OCI-LY7 (cell line): ENCODE data around the gene AP1B1. TPM values are rescaled to one million over a fixed set of nuclear protein-coding genes. Genes with fewer than 3 reads are reported as not detected.
"Not testable (repeated sequence)": the region's sequence is repeated elsewhere in the genome, so short reads cannot be mapped to it uniquely, and the experiment has no call there.

Experiments
- BruUV-seq: library from RNA; stranded (reverse); fragments of 400-500 nt; replicated peaks from 2 replicates; lab custom pipeline; 2021; lab: Mats Ljungman, UMichigan
- CTCF ChIA-PET: fragments of 300-600 bp; sonication (Branson Sonifier 250); formaldehyde crosslinking; loops from one replicate; lab custom pipeline; 2022; ENCODE audit warnings: antibody characterized with exemption; ENCODE audit not compliant: unreplicated experiment; lab: Charles Lee
- POLR2A ChIA-PET: fragments of 300-600 bp; sonication (Branson Sonifier 250); formaldehyde crosslinking; loops from one replicate; lab custom pipeline; 2022; ENCODE audit warnings: antibody characterized with exemption; lab: Charles Lee
- DNase-seq: peaks from one replicate; pipeline ENCODE4 v3.0.0-alpha.2; 2015; ENCODE audit warnings: low spot score
- H2AFZ ChIP-seq: fragments of 200-600 bp; sonication (generic), shearing (Covaris generic); 2 replicates; pipeline ENCODE4 v1.6.1; 2014; ENCODE audit warnings: mild to moderate bottlenecking, antibody characterized with exemption, low read length, moderate library complexity
- H3K27ac ChIP-seq: fragments of 200-600 bp; sonication (generic); 2 replicates; pipeline ENCODE4 v1.5.1; 2014; ENCODE audit warnings: mixed run types, low read depth, mild to moderate bottlenecking, moderate library complexity, low read length, inconsistent platforms; ENCODE audit not compliant: poor library complexity, severe bottlenecking
- H3K36me3 ChIP-seq: fragments of 200-600 bp; sonication (generic); 2 replicates; pipeline ENCODE4 v1.6.1; 2014; ENCODE audit warnings: mild to moderate bottlenecking, antibody characterized with exemption, low read length, moderate library complexity, mixed read lengths; ENCODE audit not compliant: insufficient read depth
- H3K4me1 ChIP-seq: fragments of 200-600 bp; sonication (generic); 2 replicates; pipeline ENCODE4 v1.5.1; 2014; ENCODE audit warnings: mild to moderate bottlenecking, low read length; ENCODE audit not compliant: insufficient read depth, poor library complexity, severe bottlenecking
- H3K4me2 ChIP-seq: fragments of 200-600 bp; sonication (generic); 2 replicates; pipeline ENCODE4 v1.6.1; 2014; ENCODE audit warnings: mild to moderate bottlenecking, low read length
- H3K4me3 ChIP-seq: fragments of 200-600 bp; sonication (generic); 2 replicates; pipeline ENCODE4 v1.5.1; 2014; ENCODE audit warnings: mild to moderate bottlenecking, low read depth, low read length; ENCODE audit not compliant: poor library complexity, severe bottlenecking
- H3K79me2 ChIP-seq: fragments of 200-600 bp; sonication (generic); 2 replicates; pipeline ENCODE4 v1.6.1; 2016; ENCODE audit warnings: low read depth, mild to moderate bottlenecking, low read length, moderate library complexity, mixed read lengths; ENCODE audit not compliant: insufficient read depth
- H3K9me2 ChIP-seq: fragments of 200-600 bp; sonication (generic); 2 replicates; pipeline ENCODE4 v1.6.1; 2016; ENCODE audit warnings: mild to moderate bottlenecking, low read length, mixed read lengths; ENCODE audit not compliant: insufficient read depth
- H3K9me3 ChIP-seq: fragments of 200-600 bp; sonication (generic); 2 replicates; pipeline ENCODE4 v1.6.1; 2014; ENCODE audit warnings: mild to moderate bottlenecking, mixed run types, low read length, mixed read lengths
- H4K20me1 ChIP-seq: fragments of 200-600 bp; sonication (generic); 2 replicates; pipeline ENCODE4 v1.6.1; 2014; ENCODE audit warnings: mild to moderate bottlenecking, antibody characterized with exemption, low read length, moderate library complexity, mixed read lengths; ENCODE audit not compliant: insufficient read depth
- EZH2phosphoT487 ChIP-seq: fragments of 200-600 bp; sonication (generic); IDR thresholded peaks from 2 replicates; pipeline ENCODE4 v1.6.1; 2018; ENCODE audit warnings: low read depth, borderline replicate concordance, mild to moderate bottlenecking, mixed run types, antibody characterized with exemption, low read length, moderate library complexity, mixed read lengths
- intact Hi-C: fragments of 100-400 bp; cut with micrococcal nuclease; formaldehyde crosslinking; loops from one replicate; pipeline ENCODE4 v1.10.0; 2022; ENCODE audit not compliant: unreplicated experiment
- total RNA-seq, 2 experiments: library from RNA; depleted of rRNA in 1 of 2; stranded (reverse); fragments of >200 nt in 1 of 2; shearing (Covaris generic) in 1 of 2; gene quantifications; 2 replicates each; pipeline ENCODE4 v1.2.3, GENCODE V29; 2014 to 2022
- TF ChIP-seq, protein P1 (sequence below): fragments of 200-600 bp; sonication (generic); conservative IDR thresholded peaks from 2 replicates; pipeline ENCODE4 v1.5.1; 2014; ENCODE audit warnings: mild to moderate bottlenecking, antibody characterized with exemption, low read length, moderate library complexity, mixed read lengths

The AP1B1 gene
- total RNA-seq, 2 experiments from 2014 or later: 111 to 156 TPM

DNA sequence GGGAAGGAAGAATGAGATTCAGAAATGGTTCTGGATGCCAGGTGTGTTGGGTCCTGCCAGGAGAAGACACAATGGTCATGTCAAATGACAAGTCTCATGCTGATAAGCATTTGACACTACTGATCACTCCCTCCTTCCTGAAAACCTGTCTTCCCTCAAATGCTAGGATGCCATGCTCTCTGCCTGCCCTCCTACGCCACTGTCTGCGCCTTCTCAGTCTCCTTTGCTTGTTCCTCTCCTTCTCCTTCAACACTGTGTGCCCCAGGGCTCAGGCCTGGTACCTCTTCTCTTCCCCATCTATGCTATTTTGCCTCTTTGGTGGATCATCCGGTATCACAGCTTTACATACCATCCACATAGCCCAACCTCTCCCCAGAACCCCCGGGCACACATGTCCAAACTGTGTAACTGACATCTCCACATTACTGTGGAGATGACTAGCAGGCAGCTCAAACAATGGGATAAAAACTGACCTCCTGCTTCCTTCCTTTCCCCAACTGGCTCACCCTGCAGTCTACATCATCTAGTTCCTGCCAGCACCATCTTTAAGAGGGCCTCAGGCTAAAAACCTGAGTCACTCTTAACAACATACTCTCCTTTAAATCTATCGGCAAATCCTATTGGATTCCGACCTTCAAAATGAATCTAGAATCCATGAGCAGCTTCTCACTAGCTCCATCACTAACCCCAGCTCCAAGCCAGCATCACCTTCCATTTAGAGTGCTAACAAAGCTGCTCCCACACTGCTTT is 8.2 kb downstream of the AP1B1 start:
- Histone ChIP-seq H3K4me1 (peaks cover 63% of the 10 kb centered on the region), H3K27ac (no peak overlapping the region), H2AFZ (no peak overlapping the region), H4K20me1 (peaks cover 39% of the 10 kb centered on the region), H3K36me3 (peaks cover 95% of the 10 kb centered on the region), H3K9me2 (no peaks in the 10 kb centered on the region), H3K9me3 (no peaks in the 10 kb centered on the region), H3K79me2 (peaks cover 87% of the 10 kb centered on the region), H3K4me3 (no peak overlapping the region), H3K4me2 (no peak overlapping the region)
- intact Hi-C loops: loop anchor here (10.0 kb wide), 1 partner anchor 1045 kb away; the partner anchor contains the start of gene MTFP1
- no peak for TF ChIP-seq EZH2phosphoT487
- TF ChIP-seq, protein P1, sequence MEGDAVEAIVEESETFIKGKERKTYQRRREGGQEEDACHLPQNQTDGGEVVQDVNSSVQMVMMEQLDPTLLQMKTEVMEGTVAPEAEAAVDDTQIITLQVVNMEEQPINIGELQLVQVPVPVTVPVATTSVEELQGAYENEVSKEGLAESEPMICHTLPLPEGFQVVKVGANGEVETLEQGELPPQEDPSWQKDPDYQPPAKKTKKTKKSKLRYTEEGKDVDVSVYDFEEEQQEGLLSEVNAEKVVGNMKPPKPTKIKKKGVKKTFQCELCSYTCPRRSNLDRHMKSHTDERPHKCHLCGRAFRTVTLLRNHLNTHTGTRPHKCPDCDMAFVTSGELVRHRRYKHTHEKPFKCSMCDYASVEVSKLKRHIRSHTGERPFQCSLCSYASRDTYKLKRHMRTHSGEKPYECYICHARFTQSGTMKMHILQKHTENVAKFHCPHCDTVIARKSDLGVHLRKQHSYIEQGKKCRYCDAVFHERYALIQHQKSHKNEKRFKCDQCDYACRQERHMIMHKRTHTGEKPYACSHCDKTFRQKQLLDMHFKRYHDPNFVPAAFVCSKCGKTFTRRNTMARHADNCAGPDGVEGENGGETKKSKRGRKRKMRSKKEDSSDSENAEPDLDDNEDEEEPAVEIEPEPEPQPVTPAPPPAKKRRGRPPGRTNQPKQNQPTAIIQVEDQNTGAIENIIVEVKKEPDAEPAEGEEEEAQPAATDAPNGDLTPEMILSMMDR: no peak
- no TSS peak for BruUV-seq
- DNase-seq: no peak
- ChIA-PET POLR2A (interaction anchor here (0.7 kb wide), 1 partner anchor 9 kb away, joined by 3 read pairs; no protein-coding TSS in a partner anchor), CTCF (no interaction called here)

DNA sequence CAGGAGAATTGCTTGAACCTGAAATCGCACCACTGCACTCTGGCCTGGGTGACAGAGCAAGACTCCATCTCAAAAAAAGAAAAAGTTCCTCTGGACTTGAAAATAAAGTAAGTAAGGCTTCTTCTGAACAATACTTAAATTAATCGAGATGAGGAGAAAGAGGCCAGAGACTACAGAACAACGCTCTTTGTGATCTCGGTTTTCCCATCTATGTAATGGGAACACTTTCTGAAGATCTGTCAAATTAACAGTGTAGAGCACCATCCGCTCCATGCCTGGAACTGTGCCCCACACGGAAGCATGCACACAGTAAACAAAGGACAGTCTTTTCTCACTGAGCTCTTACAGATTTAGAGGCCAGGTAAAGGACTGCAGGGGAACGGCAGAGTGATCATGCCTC is 9.1 kb downstream of the AP1B1 start:
- no peak for TF ChIP-seq EZH2phosphoT487
- TF ChIP-seq, protein P1: no peak
- ChIA-PET CTCF (no interaction called here), POLR2A (interaction anchor here (0.7 kb wide), 1 partner anchor 8 kb away, joined by 3 read pairs; no protein-coding TSS in a partner anchor)
- H3K4me3 ChIP-seq: no peak overlapping the region
- peaks cover 61% of the 10 kb centered on the region for H3K4me1 ChIP-seq
- no peak overlapping the region for H3K27ac ChIP-seq
- no TSS peak for BruUV-seq
- H3K9me3 ChIP-seq: no peaks in the 10 kb centered on the region
- DNase-seq: no peak
- H3K36me3 ChIP-seq: peaks cover 95% of the 10 kb centered on the region
- intact Hi-C loops: no loop called here
- H3K4me2 ChIP-seq: no peak overlapping the region
- peaks cover 31% of the 10 kb centered on the region for H4K20me1 ChIP-seq
- H3K9me2 ChIP-seq: no peaks in the 10 kb centered on the region
- H3K79me2 ChIP-seq: peaks cover 87% of the 10 kb centered on the region
- no peak overlapping the region for H2AFZ ChIP-seq

DNA sequence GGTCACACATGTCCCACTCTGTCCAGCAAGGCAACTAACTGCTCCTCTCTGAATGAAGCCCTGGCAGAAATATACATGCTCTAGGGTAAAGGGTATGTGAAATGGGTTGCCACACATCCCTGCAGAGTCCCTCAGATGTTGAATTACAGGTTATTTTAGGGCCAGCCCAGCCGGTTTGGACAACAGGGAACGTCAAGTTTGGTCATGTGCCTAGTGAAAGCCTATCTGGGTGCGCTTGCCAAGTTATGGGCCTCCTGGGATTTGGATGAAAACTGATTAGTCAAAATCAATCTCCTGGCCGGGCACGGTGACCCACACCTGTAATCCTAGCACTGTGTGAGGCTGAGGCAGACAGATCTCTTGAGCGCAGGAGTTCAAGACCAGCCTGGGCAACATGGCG is 10.4 kb downstream of the AP1B1 start:
- POLR2A ChIA-PET: no interaction called here
- no peak for DNase-seq
- peaks cover 95% of the 10 kb centered on the region for H3K36me3 ChIP-seq
- peaks cover 87% of the 10 kb centered on the region for H3K79me2 ChIP-seq
- H3K4me3 ChIP-seq: no peak overlapping the region
- CTCF ChIA-PET: no interaction called here
- H3K27ac ChIP-seq: no peak overlapping the region
- intact Hi-C loops: no loop called here
- no peaks in the 10 kb centered on the region for H3K9me2 ChIP-seq
- H2AFZ ChIP-seq: no peak overlapping the region
- H4K20me1 ChIP-seq: peaks cover 22% of the 10 kb centered on the region; the same call in 1 of the 2 replicates
- TF ChIP-seq, protein P1: no peak
- TF ChIP-seq EZH2phosphoT487: no peak
- no TSS peak for BruUV-seq
- no peak overlapping the region for H3K4me2 ChIP-seq
- H3K4me1 ChIP-seq: peaks cover 58% of the 10 kb centered on the region
- H3K9me3 ChIP-seq: no peaks in the 10 kb centered on the region

DNA sequence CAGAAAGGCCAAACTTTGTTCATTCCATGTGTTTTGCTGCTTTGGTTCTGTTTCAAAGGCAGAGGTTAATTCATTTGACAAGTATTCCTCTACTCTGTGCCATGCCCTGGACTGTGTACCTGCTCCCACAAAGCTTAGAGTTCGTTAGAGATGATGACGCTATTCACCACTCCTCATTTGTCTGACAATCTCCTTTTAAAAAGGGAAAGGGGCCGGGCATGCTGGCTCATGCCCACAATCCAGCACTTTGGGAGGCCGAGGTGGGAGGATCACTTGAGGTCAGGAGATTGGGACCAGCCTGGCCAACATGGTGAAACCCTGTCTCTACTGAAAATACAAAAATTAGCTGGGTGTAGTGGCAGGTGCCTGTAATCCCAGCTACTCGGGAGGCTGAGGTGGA is 11.7 kb downstream of the AP1B1 start:
- Histone ChIP-seq H4K20me1 (peaks cover 11% of the 10 kb centered on the region; the same call in 1 of the 2 replicates), H3K79me2 (peaks cover 87% of the 10 kb centered on the region), H3K36me3 (peaks cover 93% of the 10 kb centered on the region), H3K4me1 (peaks cover 58% of the 10 kb centered on the region)
- H3K9me2 ChIP-seq, H3K27ac ChIP-seq, CTCF ChIA-PET, H3K4me3 ChIP-seq, H3K4me2 ChIP-seq, DNase-seq, BruUV-seq, intact Hi-C loops, H3K9me3 ChIP-seq, H2AFZ ChIP-seq: not testable (repeated sequence)
- POLR2A ChIA-PET: interaction anchor here (0.7 to 1.8 kb wide), 2 partner anchors 9 to 12 kb away, joined by 4 to 19 read pairs; no protein-coding TSS in a partner anchor
